H9 (cell line): ENCODE data around the gene RGPD3. TPM values are rescaled to one million over a fixed set of nuclear protein-coding genes. Genes with fewer than 3 reads are reported as not detected.

Experiments used
- DNase-seq: peaks from one replicate; pipeline ENCODE4 v3.0.0-alpha.2; 2017
- H2AFZ ChIP-seq: one replicate; pipeline ENCODE4 v1.6.1; 2013; ENCODE audit warnings: mild to moderate bottlenecking, low read length, control low read depth, moderate library complexity
- H2AK5ac ChIP-seq: 2 replicates; pipeline ENCODE4 v1.6.1; 2013; ENCODE audit warnings: low read length, control low read depth, mixed read lengths; ENCODE audit not compliant: insufficient read length
- H2BK120ac ChIP-seq: one replicate; pipeline ENCODE4 v1.6.1; 2013; ENCODE audit warnings: low read depth, mild to moderate bottlenecking, low read length, control low read depth, inconsistent platforms; ENCODE audit not compliant: poor library complexity, severe bottlenecking
- H2BK12ac ChIP-seq: 2 replicates; pipeline ENCODE4 v1.6.1; 2013; ENCODE audit warnings: low read length, control low read depth, mixed read lengths, low read depth; ENCODE audit not compliant: insufficient read length
- H2BK15ac ChIP-seq: 2 replicates; pipeline ENCODE4 v1.6.1; 2013; ENCODE audit warnings: low read depth, low read length, control low read depth
- H2BK20ac ChIP-seq: one replicate; pipeline ENCODE4 v1.6.1; 2013; ENCODE audit warnings: low read depth, mild to moderate bottlenecking, low read length, control low read depth, inconsistent platforms; ENCODE audit not compliant: poor library complexity, severe bottlenecking
- H2BK5ac ChIP-seq: 2 replicates; pipeline ENCODE4 v1.6.1; 2013; ENCODE audit warnings: low read length, control low read depth, mixed read lengths; ENCODE audit not compliant: insufficient read length
- H3K14ac ChIP-seq: 2 replicates; pipeline ENCODE4 v1.6.1; 2013; ENCODE audit warnings: low read length, control low read depth; ENCODE audit not compliant: insufficient read depth
- H3K18ac ChIP-seq: 2 replicates; pipeline ENCODE4 v1.6.1; 2013; ENCODE audit warnings: low read depth, mild to moderate bottlenecking, mixed read lengths, low read length, control low read depth; ENCODE audit not compliant: insufficient read length
- H3K23ac ChIP-seq: 2 replicates; pipeline ENCODE4 v1.6.1; 2013; ENCODE audit warnings: low read length, control low read depth, mixed read lengths, low read depth; ENCODE audit not compliant: insufficient read length
- H3K23me2 ChIP-seq: 2 replicates; pipeline ENCODE4 v1.6.1; 2013; ENCODE audit warnings: low read depth, mild to moderate bottlenecking, mixed read lengths, low read length, control low read depth; ENCODE audit not compliant: insufficient read length, poor library complexity, severe bottlenecking
- H3K27ac ChIP-seq: 2 replicates; pipeline ENCODE4 v1.5.1; 2013; ENCODE audit warnings: low read length, control low read depth, mixed read lengths, low read depth; ENCODE audit not compliant: insufficient read length
- H3K27me3 ChIP-seq: 2 replicates; pipeline ENCODE4 v1.6.1; 2013; ENCODE audit warnings: low read length, control low read depth, inconsistent platforms; ENCODE audit not compliant: insufficient read depth
- H3K4ac ChIP-seq: 2 replicates; pipeline ENCODE4 v1.6.1; 2013; ENCODE audit warnings: low read depth, mild to moderate bottlenecking, control low read depth, inconsistent platforms, low read length, moderate library complexity
- H3K4me1 ChIP-seq: 2 replicates; pipeline ENCODE4 v1.6.1; 2013; ENCODE audit warnings: low read length, control low read depth, inconsistent platforms; ENCODE audit not compliant: insufficient read depth
- H3K4me2 ChIP-seq: 2 replicates; pipeline ENCODE4 v1.6.1; 2013; ENCODE audit warnings: low read length, control low read depth, mixed read lengths; ENCODE audit not compliant: insufficient read length, insufficient read depth
- H3K56ac ChIP-seq: 2 replicates; pipeline ENCODE4 v1.6.1; 2013; ENCODE audit warnings: low read depth, mild to moderate bottlenecking, mixed read lengths, low read length, control low read depth; ENCODE audit not compliant: insufficient read length
- H3K79me1 ChIP-seq: 2 replicates; pipeline ENCODE4 v1.6.1; 2013; ENCODE audit warnings: low read depth, mild to moderate bottlenecking, moderate library complexity, low read length, control low read depth, inconsistent platforms; ENCODE audit not compliant: insufficient read depth, poor library complexity, severe bottlenecking
- H3K79me2 ChIP-seq: 2 replicates; pipeline ENCODE4 v1.6.1; 2013; ENCODE audit warnings: low read length, control low read depth, inconsistent platforms; ENCODE audit not compliant: insufficient read depth
- H3K9ac ChIP-seq: 2 replicates; pipeline ENCODE4 v1.6.1; 2013; ENCODE audit warnings: low read length, control low read depth, mixed read lengths; ENCODE audit not compliant: insufficient read length; ENCODE audit errors: extremely low read depth
- H3K9me3 ChIP-seq: one replicate; pipeline ENCODE4 v1.6.1; 2013; ENCODE audit warnings: low read depth, low read length, inconsistent platforms; ENCODE audit not compliant: control insufficient read depth
- H3T11ph ChIP-seq: one replicate; pipeline ENCODE4 v1.6.1; 2013; ENCODE audit warnings: mild to moderate bottlenecking, low read length, control low read depth, inconsistent platforms
- H4K20me1 ChIP-seq: one replicate; pipeline ENCODE4 v1.6.1; 2013; ENCODE audit not compliant: control insufficient read depth, insufficient read length, insufficient read depth
- H4K5ac ChIP-seq: 2 replicates; pipeline ENCODE4 v1.6.1; 2013; ENCODE audit warnings: low read depth, mild to moderate bottlenecking, mixed read lengths, low read length, control low read depth; ENCODE audit not compliant: insufficient read length
- H4K8ac ChIP-seq: replicated peaks from 2 replicates; pipeline ENCODE4 v1.6.1; 2013; ENCODE audit warnings: low read length, control low read depth, mixed read lengths, low read depth; ENCODE audit not compliant: insufficient read length
- H4K91ac ChIP-seq: 2 replicates; pipeline ENCODE4 v1.6.1; 2013; ENCODE audit warnings: low read depth, mild to moderate bottlenecking, moderate library complexity, mixed read lengths, low read length, control low read depth; ENCODE audit not compliant: insufficient read length
- H3K27ac Mint-ChIP-seq, 3 experiments: 2 replicates in 2 of 3; 3 replicates in 1 of 3; pipeline ENCODE4 v1.8.0; 2020 to 2021; ENCODE audit warnings: mixed read lengths in 3 of 3, mild to moderate bottlenecking in 1 of 3, moderate library complexity in 1 of 3
- H3K27me3 Mint-ChIP-seq: 2 replicates; pipeline ENCODE4 v1.8.0; 2021; ENCODE audit warnings: low read depth, mild to moderate bottlenecking, moderate library complexity, mixed read lengths
- H3K36me3 Mint-ChIP-seq, 3 experiments: 2 replicates in 2 of 3; 3 replicates in 1 of 3; pipeline ENCODE4 v1.8.0; 2020 to 2021; ENCODE audit warnings: low read depth in 3 of 3, mixed read lengths in 3 of 3; ENCODE audit not compliant: insufficient read depth in 1 of 3
- H3K4me1 Mint-ChIP-seq, 2 experiments: 2 replicates each; pipeline ENCODE4 v1.8.0; 2020; ENCODE audit warnings: mixed read lengths in 2 of 2
- H3K4me3 Mint-ChIP-seq, 2 experiments: 2 replicates in 1 of 2; 3 replicates in 1 of 2; pipeline ENCODE4 v1.8.0; 2020 to 2021; ENCODE audit warnings: mild to moderate bottlenecking in 2 of 2, mixed read lengths in 2 of 2, moderate library complexity in 1 of 2
- H3K9me3 Mint-ChIP-seq, 2 experiments: 2 replicates in 1 of 2; 3 replicates in 1 of 2; pipeline ENCODE4 v1.8.0; 2020; ENCODE audit warnings: mild to moderate bottlenecking in 2 of 2, mixed read lengths in 2 of 2, moderate library complexity in 1 of 2
- WGBS: extraction: QIAGEN DNeasy Blood & Tissue Kit; methylation state at CpG from one replicate; pipeline ENCODE4 v1.1.7; 2013; ENCODE audit warnings: missing lambda C conversion rate, low lambda C conversion rate, mixed read lengths; ENCODE audit not compliant: insufficient read length; ENCODE audit errors: extremely low coverage; 5-methylcytosine and 5-hydroxymethylcytosine counted together
- total RNA-seq: library from RNA; stranded (reverse); gene quantifications from 2 replicates; pipeline ENCODE4 v1.2.1, GENCODE V29; 2021
- TF ChIP-seq, protein P1 (sequence below): fragments of 200-600 bp; sonication (generic); conservative IDR thresholded peaks from 3 replicates; pipeline ENCODE4 v1.8.0; 2021; ENCODE audit warnings: antibody characterized with exemption, mild to moderate bottlenecking

Gene RGPD3
- total RNA-seq, 1 experiment from 2014 or later: 0.15 TPM

DNA sequence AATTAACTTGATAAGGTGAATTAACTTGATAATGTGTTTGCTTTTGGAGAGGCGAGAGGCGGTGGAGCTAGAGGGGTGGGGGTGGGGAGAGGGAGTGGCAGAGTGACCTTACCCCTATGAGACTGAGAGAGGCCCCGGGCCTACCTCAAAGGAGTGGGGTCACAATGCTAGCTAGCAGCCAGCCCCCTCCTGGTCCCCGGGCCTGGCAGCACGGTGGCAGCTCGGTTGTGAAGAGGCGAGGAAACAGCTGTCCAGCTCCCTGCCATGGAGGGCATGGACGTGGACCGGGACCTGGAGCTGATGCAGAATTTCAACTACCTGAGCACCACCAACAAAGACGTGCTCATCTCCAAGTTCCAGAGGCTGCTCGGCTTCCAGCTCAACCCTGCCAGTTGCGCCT is 123.9 kb downstream of the RGPD3 start:
- Histone ChIP-seq H4K8ac (no peak overlapping the region), H3K23me2 (no peaks in the 10 kb centered on the region), H3K9me3 (no peaks in the 10 kb centered on the region), H3K4me2 (no peak overlapping the region), H3K27me3 (no peaks in the 10 kb centered on the region), H3K4me1 (no peaks in the 10 kb centered on the region), H2AK5ac (no peak overlapping the region), H2BK15ac (no peak overlapping the region), H3K56ac (no peak overlapping the region), H3T11ph (no peak overlapping the region), H3K79me1 (no peaks in the 10 kb centered on the region), H3K23ac (no peak overlapping the region), H2BK5ac (no peak overlapping the region), H3K27ac (no peak overlapping the region), H2BK12ac (no peak overlapping the region), H4K91ac (no peak overlapping the region), H3K14ac (no peak overlapping the region), H3K79me2 (no peaks in the 10 kb centered on the region), H2BK120ac (no peak overlapping the region), H3K4ac (no peak overlapping the region), H2AFZ (no peak overlapping the region), H3K18ac (no peak overlapping the region), H3K9ac (no peak overlapping the region), H2BK20ac (no peak overlapping the region), H4K20me1 (no peaks in the 10 kb centered on the region), H4K5ac (no peak overlapping the region)
- TF ChIP-seq, protein P1, sequence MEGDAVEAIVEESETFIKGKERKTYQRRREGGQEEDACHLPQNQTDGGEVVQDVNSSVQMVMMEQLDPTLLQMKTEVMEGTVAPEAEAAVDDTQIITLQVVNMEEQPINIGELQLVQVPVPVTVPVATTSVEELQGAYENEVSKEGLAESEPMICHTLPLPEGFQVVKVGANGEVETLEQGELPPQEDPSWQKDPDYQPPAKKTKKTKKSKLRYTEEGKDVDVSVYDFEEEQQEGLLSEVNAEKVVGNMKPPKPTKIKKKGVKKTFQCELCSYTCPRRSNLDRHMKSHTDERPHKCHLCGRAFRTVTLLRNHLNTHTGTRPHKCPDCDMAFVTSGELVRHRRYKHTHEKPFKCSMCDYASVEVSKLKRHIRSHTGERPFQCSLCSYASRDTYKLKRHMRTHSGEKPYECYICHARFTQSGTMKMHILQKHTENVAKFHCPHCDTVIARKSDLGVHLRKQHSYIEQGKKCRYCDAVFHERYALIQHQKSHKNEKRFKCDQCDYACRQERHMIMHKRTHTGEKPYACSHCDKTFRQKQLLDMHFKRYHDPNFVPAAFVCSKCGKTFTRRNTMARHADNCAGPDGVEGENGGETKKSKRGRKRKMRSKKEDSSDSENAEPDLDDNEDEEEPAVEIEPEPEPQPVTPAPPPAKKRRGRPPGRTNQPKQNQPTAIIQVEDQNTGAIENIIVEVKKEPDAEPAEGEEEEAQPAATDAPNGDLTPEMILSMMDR: no peak
- DNase-seq: no peak
- no peak overlapping the region for H3K4me3 Mint-ChIP-seq
- no peak overlapping the region for H3K27ac Mint-ChIP-seq
- WGBS: no CpG with 5 or more reads among the region's 12 CpGs
- H3K4me1 Mint-ChIP-seq: peaks cover 0 to 7% of the 10 kb centered on the region in 2 experiments; a peak in 2 of 4 replicates
- H3K27me3 Mint-ChIP-seq: no peaks in the 10 kb centered on the region; the same call in 1 of the 2 replicates
- no peaks in the 10 kb centered on the region for H3K36me3 Mint-ChIP-seq
- no peaks in the 10 kb centered on the region; a peak in 1 of 5 replicates for H3K9me3 Mint-ChIP-seq
